ENCODE measurements around the gene CMTM5.

- TF ChIP-seq CTCF (IDR thresholded peaks at IDR 0.05): no peak
- no peak for TF ChIP-seq POLR2AphosphoS5 (IDR thresholded peaks at IDR 0.05)
- TF ChIP-seq POLR2A (IDR thresholded peaks at IDR 0.05): no peak
Observed at GRCh38 chr14:23414254-23414653, 37.4 kb downstream of the CMTM5 start.
